Measurements from ENCODE around the gene XIRP1.
A peak's percentile ranks its signal among the peaks of the same experiment; 100 is the strongest.

The XIRP1 gene

GRCh38 chr3:39178553-39178952 is 13.8 kb downstream of the XIRP1 start:
- Histone ChIP-seq H3K79me2 (ENCODE audit: low read length) (no peaks in the 10 kb centered on the region), H3K9me2 (replicated peaks; ENCODE audit: insufficient read depth, low read length) (no peaks in the 10 kb centered on the region), H3K4me3 (ENCODE audit: low read length) (peak overlapping the region; percentile 50), H3K9me3 (replicated peaks; ENCODE audit: insufficient read depth, low read length) (no peaks in the 10 kb centered on the region), H3K36me3 (replicated peaks; ENCODE audit: insufficient read depth, low read length) (no peaks in the 10 kb centered on the region), H2AFZ (ENCODE audit: low read length) (no peak overlapping the region), H4K20me1 (ENCODE audit: insufficient read depth, low read length) (no peaks in the 10 kb centered on the region), H3K27me3 (replicated peaks; ENCODE audit: insufficient read depth, low read length) (no peaks in the 10 kb centered on the region), H3F3A (ENCODE audit: insufficient read depth, low read length) (peaks cover 13% of the 10 kb centered on the region; the same call in 1 of the 2 replicates), H3K9ac (ENCODE audit: low read length) (no peak overlapping the region; the same call in 1 of the 2 replicates), H3K4me1 (ENCODE audit: low read length) (peaks cover 12% of the 10 kb centered on the region), H3K27ac (ENCODE audit: low read length) (no peak overlapping the region), H3K4me2 (ENCODE audit: low read depth, low read length) (peak overlapping the region; percentile 66)
- no peak for DNase-seq
- TF ChIP-seq EZH2phosphoT487 (IDR thresholded peaks at IDR 0.05; ENCODE audit: low read length) (no peak), EZH2 (optimal IDR thresholded peaks at IDR 0.05; ENCODE audit: low read depth, low read length) (no peak), CTCF (IDR thresholded peaks at IDR 0.05; ENCODE audit: low read length) (no peak)

DNA sequence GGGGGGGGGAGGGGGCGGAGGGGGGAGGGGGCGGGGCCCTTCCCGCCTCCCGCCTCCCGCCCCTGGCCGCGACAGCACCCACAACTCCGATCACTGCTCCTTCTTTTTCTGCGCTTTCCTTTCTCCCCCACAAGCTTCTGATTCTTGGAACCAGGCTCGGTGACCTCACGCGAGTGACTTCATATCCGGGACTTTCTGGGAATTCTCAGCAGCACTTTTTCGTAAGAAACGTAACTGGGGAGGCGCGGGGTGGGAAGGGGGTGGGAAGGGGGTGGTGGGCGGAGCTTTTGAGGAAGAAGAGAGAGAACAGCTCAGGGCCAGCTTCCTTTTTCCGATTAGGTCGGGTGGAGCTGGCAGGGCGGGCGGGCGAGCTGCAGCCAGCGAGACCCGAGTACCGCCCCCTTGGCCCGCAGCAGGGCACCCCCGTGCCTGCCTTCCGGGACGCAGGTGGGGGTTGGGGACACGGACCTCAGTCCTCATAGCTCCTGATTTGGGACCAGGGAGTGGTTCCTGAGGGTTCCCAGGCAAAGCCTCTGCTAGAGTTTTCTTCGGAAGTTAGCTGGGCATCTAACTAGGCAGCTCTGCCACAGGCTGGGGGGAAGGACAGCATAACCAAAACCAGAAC is 14.6 kb downstream of the XIRP1 start:
- peak overlapping the region; percentile 66 for H3K4me2 ChIP-seq (ENCODE audit: low read depth, low read length)
- H3K27ac ChIP-seq (ENCODE audit: low read length): no peak overlapping the region

DNA sequence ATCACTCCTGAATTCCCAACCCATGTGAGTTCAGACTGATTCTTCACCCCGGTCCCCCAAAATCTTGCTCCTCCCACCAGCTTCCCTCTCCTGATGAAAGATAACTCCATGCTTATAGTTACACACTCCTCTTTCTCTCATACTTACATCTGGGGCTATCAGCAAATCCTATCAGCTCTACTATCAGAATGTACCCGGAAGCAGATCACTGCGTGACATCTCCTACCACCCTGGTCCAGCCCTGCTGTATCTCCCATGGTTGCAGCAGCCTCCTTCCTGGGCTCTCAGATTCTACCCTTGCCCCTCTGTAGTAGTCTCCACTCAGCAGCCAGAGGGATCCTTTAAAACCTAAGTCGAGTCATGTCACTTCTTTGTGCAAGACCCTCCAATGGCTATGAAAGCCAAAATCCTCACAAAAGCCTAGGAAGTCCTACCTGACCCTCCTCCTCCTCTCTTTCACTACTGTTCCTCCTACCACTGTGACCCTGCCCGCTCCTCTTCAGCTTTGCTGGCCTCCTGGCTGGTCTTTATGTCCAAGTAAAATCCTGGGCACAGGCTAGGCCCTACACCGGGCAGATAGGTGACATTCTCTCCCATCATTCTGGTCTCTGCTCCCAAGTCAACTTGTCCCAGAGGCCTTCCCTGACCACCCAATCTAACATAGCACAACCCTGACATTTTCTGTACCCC is 16.2 kb downstream of the XIRP1 start:
- Histone ChIP-seq H3K4me3 (ENCODE audit: low read length) (no peak overlapping the region), H3K4me2 (ENCODE audit: low read depth, low read length) (no peak overlapping the region), H2AFZ (ENCODE audit: low read length) (no peak overlapping the region), H3K9ac (ENCODE audit: low read length) (no peak overlapping the region), H3K27me3 (replicated peaks; ENCODE audit: insufficient read depth, low read length) (no peaks in the 10 kb centered on the region), H3K9me2 (replicated peaks; ENCODE audit: insufficient read depth, low read length) (no peaks in the 10 kb centered on the region), H3K27ac (ENCODE audit: low read length) (no peak overlapping the region), H3K9me3 (replicated peaks; ENCODE audit: insufficient read depth, low read length) (no peaks in the 10 kb centered on the region), H4K20me1 (ENCODE audit: insufficient read depth, low read length) (no peaks in the 10 kb centered on the region), H3F3A (ENCODE audit: insufficient read depth, low read length) (peaks cover 11% of the 10 kb centered on the region; the same call in 1 of the 2 replicates), H3K4me1 (ENCODE audit: low read length) (peaks cover 12% of the 10 kb centered on the region), H3K36me3 (replicated peaks; ENCODE audit: insufficient read depth, low read length) (no peaks in the 10 kb centered on the region), H3K79me2 (ENCODE audit: low read length) (no peaks in the 10 kb centered on the region)
- no peak for DNase-seq
- TF ChIP-seq EZH2 (optimal IDR thresholded peaks at IDR 0.05; ENCODE audit: low read depth, low read length) (no peak), EZH2phosphoT487 (IDR thresholded peaks at IDR 0.05; ENCODE audit: low read length) (no peak), CTCF (IDR thresholded peaks at IDR 0.05; ENCODE audit: low read length) (no peak)

More for the DNA sequence above, 14.6 kb downstream of the XIRP1 start:
- peak overlapping the region; percentile 50 for H2AFZ ChIP-seq (ENCODE audit: low read length)
- peak overlapping the region; percentile 50 for H3K4me3 ChIP-seq (ENCODE audit: low read length)
- peak overlapping the region; percentile 31; the same call in 1 of the 2 replicates for H3K9ac ChIP-seq (ENCODE audit: low read length)
- H4K20me1 ChIP-seq (ENCODE audit: insufficient read depth, low read length): no peaks in the 10 kb centered on the region
- H3K9me3 ChIP-seq (replicated peaks; ENCODE audit: insufficient read depth, low read length): no peaks in the 10 kb centered on the region
- DNase-seq: peak; percentile 61
- no peaks in the 10 kb centered on the region for H3K36me3 ChIP-seq (replicated peaks; ENCODE audit: insufficient read depth, low read length)
- no peaks in the 10 kb centered on the region for H3K9me2 ChIP-seq (replicated peaks; ENCODE audit: insufficient read depth, low read length)
- peaks cover 13% of the 10 kb centered on the region; the same call in 1 of the 2 replicates for H3F3A ChIP-seq (ENCODE audit: insufficient read depth, low read length)
- peaks cover 12% of the 10 kb centered on the region for H3K4me1 ChIP-seq (ENCODE audit: low read length)
- H3K79me2 ChIP-seq (ENCODE audit: low read length): no peaks in the 10 kb centered on the region
- TF ChIP-seq EZH2 (optimal IDR thresholded peaks at IDR 0.05; ENCODE audit: low read depth, low read length): no peak
- no peaks in the 10 kb centered on the region for H3K27me3 ChIP-seq (replicated peaks; ENCODE audit: insufficient read depth, low read length)

All from MM.1S (cell line).